HUES48 (cell line): ENCODE data around the gene MAP1LC3A.
"Not testable (repeated sequence)": the region's sequence is repeated elsewhere in the genome, so short reads cannot be mapped to it uniquely, and the experiment has no call there.

ENCODE experiments used
- H3K27ac ChIP-seq: one replicate; pipeline ENCODE4 v1.7.0; 2013; ENCODE audit warnings: low read depth, low read length, inconsistent platforms
- H3K27me3 ChIP-seq: 2 replicates; pipeline ENCODE4 v1.6.1; 2013; ENCODE audit warnings: mild to moderate bottlenecking, low read length; ENCODE audit not compliant: control insufficient read depth, insufficient read depth
- H3K36me3 ChIP-seq: 2 replicates; pipeline ENCODE4 v1.6.1; 2013; ENCODE audit warnings: low read length; ENCODE audit not compliant: control insufficient read depth, insufficient read depth
- H3K4me1 ChIP-seq: 2 replicates; pipeline ENCODE4 v1.6.1; 2013; ENCODE audit warnings: mild to moderate bottlenecking, low read length; ENCODE audit not compliant: control insufficient read depth, insufficient read depth
- H3K4me3 ChIP-seq: 2 replicates; pipeline ENCODE4 v1.5.1; 2013; ENCODE audit warnings: mild to moderate bottlenecking, low read depth, low read length
- H3K9ac ChIP-seq: 2 replicates; pipeline ENCODE4 v1.6.1; 2013; ENCODE audit warnings: mild to moderate bottlenecking, low read depth, low read length, moderate library complexity
- H3K9me3 ChIP-seq: 2 replicates; pipeline ENCODE4 v1.6.1; 2013; ENCODE audit warnings: low read length; ENCODE audit not compliant: control insufficient read depth, insufficient read depth

MAP1LC3A gene

DNA sequence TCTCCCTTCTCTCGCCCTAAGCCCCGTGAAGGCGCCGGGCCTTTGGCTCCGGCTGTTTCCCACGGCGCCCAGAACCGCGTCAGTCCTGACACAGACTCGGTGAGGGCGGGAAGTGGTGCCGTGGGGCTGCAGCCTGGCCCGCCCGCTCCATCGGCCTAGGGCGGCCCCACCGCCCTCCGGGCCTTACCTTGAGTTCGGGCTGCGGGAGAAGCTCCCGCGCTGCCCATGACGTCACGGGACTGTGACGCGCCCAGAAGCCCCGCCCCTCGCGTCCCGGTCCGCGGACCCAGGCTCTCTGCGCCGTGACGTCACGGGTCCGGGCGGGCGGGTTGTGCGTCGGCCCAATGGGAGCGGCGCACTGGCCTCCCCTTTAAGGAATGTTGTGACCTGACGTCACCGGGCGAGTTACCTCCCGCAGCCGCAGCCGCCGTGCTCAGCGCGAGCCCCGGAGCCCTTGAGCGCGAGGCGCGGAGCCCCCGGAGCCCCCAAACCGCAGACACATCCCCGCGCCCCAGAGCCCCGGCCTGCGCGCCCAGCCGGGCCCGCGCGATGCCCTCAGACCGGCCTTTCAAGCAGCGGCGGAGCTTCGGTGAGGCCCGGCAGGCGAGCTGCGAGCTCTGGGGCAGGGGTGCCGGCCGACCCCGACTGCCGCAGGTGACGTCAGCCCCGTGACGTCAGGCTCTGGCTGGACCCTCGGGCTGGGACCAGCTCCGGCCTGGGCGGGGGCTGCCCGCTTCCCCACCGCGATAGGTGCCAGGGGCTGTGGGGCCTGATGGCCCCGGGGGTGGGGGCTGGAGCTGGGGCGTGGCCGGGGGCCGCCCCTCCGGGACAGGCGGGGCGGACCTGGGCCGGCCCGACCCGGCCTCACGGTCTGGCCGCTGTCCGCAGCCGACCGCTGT lies at the start of gene MAP1LC3A:
TSS of gene MAP1LC3A (plus strand) at position 399 of the 899 bp plus-strand sequence. CDS start at position 550, 151 bp downstream.
- Histone ChIP-seq H3K27me3 (no peaks in the 10 kb centered on the region), H3K9me3 (no peaks in the 10 kb centered on the region), H3K4me1 (no peaks in the 10 kb centered on the region), H3K36me3 (no peaks in the 10 kb centered on the region), H3K4me3 (peak within 1 kb of the TSS; percentile 69), H3K9ac (peak within 1 kb of the TSS; percentile 62), H3K27ac (peak within 1 kb of the TSS; percentile 59)

DNA sequence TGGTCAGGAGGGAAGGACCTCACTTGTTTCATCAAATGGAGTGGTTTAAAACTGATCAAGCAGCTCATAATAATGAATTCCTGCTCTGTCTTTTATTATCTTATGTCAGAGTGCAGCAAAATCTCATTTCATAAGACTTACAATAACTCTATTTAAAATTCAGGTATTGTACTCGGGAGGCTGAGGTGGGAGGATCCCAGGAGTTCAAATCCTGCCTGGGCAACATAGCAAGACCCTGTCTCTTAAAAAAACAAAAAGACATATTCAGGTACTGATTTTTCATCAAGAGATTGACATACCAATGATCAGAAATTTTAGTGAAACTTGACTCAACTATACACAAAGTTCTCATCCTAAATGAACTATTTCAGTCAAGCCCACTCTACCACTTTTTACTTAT lies 47.9 kb upstream of the MAP1LC3A start:
- H3K27ac ChIP-seq = no peak overlapping the region
- H3K27me3 ChIP-seq = no peaks in the 10 kb centered on the region
- H3K4me3 ChIP-seq = no peak overlapping the region
- peaks cover 45% of the 10 kb centered on the region for H3K36me3 ChIP-seq
- H3K9me3 ChIP-seq = no peaks in the 10 kb centered on the region
- 0 out of 2 replicates have a peak, but pooled peaks cover 5% of the 10 kb centered on the region for H3K4me1 ChIP-seq
- H3K9ac ChIP-seq = no peak overlapping the region

DNA sequence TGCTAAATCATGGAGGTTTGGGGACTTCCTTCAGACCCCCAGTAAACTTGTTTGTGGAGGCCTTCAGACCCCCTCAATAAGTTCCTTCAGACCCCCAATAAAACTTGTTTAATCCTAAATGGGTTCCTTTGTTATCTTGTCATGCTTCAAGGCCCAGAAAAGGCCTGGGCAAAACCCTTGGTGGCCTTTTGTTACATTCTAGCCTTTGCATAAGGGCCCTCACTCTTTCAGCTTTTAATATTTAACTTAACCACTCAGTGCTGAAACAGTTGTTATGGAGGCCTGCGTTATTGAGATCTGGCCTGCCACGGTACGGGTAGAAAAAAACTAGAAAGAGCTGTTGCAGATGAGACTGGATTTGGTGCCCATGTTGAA lies 46.6 kb upstream of the MAP1LC3A start:
- no peaks in the 10 kb centered on the region for H3K27me3 ChIP-seq
- H3K36me3 ChIP-seq = peaks cover 34% of the 10 kb centered on the region
- H3K27ac ChIP-seq = no peak overlapping the region
- H3K4me3 ChIP-seq = no peak overlapping the region
- no peaks in the 10 kb centered on the region for H3K9me3 ChIP-seq
- no peak overlapping the region for H3K9ac ChIP-seq
- H3K4me1 ChIP-seq = 0 out of 2 replicates have a peak, but pooled peaks cover 5% of the 10 kb centered on the region

DNA sequence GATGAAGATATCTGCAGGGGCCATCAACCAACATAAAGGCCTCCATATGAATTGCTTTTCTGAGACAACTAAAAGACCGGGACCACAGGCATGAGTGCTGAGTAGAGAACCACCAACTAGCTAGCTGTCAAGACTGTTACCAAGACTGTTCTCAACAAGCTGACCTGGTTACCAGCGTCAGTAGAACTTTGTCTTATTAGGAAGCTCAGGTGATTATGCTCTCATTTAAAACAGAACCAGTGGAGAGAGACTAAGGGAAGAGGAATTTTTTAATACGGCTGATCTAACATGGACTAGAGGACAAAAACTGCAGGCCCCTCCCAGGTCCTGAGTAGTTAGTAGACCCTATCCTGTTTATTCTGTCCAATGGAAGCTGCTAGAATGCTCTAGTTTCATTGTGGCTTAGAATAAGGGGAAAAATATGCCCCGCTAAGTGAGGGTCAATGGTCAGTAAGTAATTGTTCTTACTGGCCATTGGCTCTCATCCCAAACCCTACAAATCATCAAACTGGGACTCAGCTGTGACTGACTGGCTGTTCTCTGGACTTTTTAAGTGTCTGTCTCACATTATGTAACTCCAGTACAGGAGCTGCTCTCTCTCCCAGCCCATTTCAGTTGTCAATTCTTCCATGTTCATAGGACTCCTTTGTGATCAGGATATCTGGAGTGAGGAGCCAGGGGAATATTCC lies 46.1 kb upstream of the MAP1LC3A start:
- H3K4me3 ChIP-seq = no peak overlapping the region
- H3K36me3 ChIP-seq = peaks cover 31% of the 10 kb centered on the region
- H3K9ac ChIP-seq = no peak overlapping the region
- no peak overlapping the region for H3K27ac ChIP-seq
- no peaks in the 10 kb centered on the region for H3K27me3 ChIP-seq
- H3K4me1 ChIP-seq = 0 out of 2 replicates have a peak, but pooled peaks cover 5% of the 10 kb centered on the region
- H3K9me3 ChIP-seq = no peaks in the 10 kb centered on the region

DNA sequence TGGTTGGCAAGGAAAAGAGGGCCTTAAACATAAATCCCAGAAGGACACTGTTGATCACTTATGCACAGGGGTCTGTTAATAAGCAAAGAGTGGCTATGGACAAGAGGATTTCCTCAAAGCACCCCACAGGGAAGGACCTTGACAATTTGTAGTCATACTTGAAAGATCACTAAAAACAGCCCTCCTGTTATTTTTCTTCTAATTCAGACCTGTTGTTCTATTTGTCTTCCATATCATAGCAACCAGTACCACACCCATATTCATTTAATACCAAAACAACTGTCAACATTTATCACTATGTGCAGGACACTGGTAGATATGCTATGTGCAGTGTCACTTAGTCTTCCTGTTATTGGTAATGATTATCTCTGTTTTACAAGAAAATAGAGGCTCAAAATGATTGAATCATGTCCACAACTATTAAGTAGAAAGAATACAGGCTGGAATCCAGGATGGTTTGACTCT lies 45.5 kb upstream of the MAP1LC3A start:
- Histone ChIP-seq H3K36me3 (peaks cover 25% of the 10 kb centered on the region), H3K27me3 (no peaks in the 10 kb centered on the region), H3K4me1 (0 out of 2 replicates have a peak, but pooled peaks cover 5% of the 10 kb centered on the region), H3K9me3 (no peaks in the 10 kb centered on the region), H3K27ac (no peak overlapping the region), H3K9ac (no peak overlapping the region), H3K4me3 (no peak overlapping the region)

DNA sequence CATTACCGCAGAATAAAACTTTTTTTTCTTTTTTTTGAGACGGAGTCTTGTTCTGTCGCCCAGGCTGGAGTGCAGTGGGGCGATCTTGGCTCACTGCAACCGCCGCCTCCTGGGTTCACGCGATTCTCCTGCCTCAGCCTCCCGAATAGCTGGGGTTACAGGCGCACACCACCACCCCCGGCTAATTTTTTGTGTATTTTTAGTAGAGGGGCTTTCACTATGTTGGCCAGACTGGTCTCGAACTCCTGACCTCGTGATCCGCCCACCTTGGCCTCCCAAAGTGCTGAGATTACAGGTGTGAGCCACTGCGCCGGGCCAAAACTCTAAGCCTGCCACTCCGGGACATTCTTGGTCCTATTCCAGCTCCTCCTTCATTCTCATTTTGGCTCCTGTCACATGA lies 44.5 kb upstream of the MAP1LC3A start:
- H3K36me3 ChIP-seq = peaks cover 16% of the 10 kb centered on the region
- not testable (repeated sequence) for H3K9me3 ChIP-seq, H3K9ac ChIP-seq, H3K27me3 ChIP-seq, H3K27ac ChIP-seq, H3K4me3 ChIP-seq, H3K4me1 ChIP-seq

DNA sequence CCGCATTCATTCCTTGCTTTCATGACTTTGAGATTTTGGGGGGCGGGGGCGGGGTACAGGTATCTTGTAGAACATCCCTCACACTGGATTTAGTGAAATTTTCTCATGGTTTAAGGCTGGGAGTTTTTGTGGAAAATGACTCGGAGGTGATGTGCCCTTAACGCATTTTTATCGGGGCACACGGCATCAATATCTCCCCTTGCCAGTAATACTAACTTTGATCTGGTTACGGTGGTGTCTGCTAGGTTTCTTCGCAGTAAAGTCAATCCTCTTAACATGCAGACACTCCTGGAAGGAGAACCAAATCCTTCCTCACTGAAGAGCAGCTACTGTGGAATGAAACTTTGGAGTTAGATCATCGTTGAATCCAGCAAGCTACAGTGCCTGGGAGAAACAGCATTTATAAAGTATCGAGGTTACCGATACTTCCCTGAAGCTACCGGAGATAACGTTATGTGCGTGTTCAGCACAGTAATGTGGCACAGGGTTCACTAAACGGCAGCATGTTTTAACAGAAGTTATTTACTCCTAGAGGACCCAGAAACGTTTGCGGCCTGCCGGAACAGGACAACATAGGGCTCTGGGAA lies 43.5 kb upstream of the MAP1LC3A start:
- Histone ChIP-seq H3K9ac (no peak overlapping the region), H3K4me3 (peak overlapping the region; percentile 95), H3K27ac (peak overlapping the region; percentile 91)

DNA sequence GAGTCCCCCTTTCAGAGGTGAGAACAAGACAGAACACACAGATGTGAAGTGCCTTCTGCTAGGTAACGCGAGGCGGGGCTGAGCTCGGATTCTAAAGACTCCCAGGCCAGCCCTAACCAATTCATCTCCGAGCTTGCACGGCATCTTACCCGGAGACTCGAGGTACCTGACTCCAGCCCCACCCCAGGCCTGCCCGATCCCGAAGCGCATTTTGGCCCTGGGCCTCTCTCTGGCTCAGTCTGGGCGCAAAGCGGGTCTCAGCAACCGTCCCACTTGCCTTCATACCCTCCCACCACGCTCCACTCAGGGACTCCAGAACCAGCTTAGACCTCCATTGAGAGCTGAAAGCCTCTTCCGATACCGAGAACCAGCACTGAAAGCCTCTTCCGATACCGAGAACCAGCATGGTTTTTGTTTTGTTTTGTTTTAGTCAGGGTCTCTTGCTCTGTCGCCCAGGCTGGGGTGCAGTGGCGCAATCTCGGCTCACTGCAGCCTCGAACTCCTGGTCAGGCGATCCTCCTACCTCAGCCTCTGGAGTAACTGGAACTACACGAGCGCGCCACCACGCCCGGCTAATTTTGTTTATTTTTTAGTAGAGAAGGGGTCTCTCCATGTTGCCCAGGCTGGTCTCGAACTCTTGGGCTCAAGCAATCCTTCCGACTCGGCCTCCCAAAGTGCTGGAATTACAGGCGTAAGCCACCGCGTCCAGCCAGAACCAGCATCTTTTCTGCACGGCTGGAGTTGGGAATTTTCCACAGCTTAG lies 42.9 kb upstream of the MAP1LC3A start:
- H3K36me3 ChIP-seq = peaks cover 16% of the 10 kb centered on the region; the same call in 1 of the 2 replicates
- H3K27me3 ChIP-seq = no peaks in the 10 kb centered on the region
- 0 out of 2 replicates have a peak, but pooled peaks cover 5% of the 10 kb centered on the region for H3K4me1 ChIP-seq
- peak overlapping the region; percentile 91 for H3K27ac ChIP-seq
- no peaks in the 10 kb centered on the region for H3K9me3 ChIP-seq
- peak overlapping the region; percentile 95 for H3K4me3 ChIP-seq
- H3K9ac ChIP-seq = peak overlapping the region; percentile 81

More for the DNA sequence above, 43.5 kb upstream of the MAP1LC3A start:
- Histone ChIP-seq H3K36me3 (peaks cover 16% of the 10 kb centered on the region; the same call in 1 of the 2 replicates), H3K4me1 (0 out of 2 replicates have a peak, but pooled peaks cover 5% of the 10 kb centered on the region), H3K9me3 (no peaks in the 10 kb centered on the region), H3K27me3 (no peaks in the 10 kb centered on the region)

DNA sequence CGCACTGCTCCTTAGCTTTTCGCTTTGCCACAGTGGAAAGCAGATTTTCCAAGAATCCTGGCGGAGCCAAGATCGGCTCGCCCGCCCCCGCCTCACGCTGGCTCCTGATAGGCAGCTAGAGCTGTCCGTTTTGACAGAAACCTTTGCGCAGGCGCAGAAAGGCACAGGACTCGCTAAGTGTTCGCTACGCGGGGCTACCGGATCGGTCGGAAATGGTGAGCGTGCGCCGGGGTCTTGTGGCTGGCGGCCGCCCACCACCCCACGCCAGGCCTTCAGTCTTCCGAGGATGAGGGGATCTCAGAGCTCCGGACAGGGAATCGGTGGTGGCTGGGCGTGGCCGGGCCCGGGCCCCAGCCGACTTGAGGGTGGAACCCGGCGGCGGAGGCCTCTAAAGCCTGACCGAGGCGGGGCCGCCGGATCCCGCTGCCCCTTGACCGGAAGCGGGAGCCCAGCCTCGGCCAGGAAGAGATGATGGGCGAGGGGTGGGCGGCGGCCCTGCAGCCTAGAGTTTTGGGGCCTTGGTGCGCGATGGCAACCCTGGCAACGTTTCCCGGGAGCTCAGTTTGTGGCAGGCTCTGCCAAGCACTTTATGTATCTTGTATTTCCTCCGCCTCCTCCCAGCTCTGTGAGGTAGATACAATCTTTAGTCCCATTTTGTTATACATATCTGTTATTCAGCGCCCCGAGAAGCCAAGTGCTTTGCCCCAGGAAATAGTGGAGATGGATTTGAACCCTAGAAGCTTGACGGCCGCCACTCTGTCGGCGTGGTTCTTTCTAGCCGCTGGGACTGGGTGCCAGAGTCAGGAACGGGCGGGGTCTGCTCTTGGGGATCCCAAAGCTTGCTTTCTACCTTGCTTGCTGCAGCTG lies 42.0 kb upstream of the MAP1LC3A start, which contains the start of gene DYNLRB1:
TSS of gene DYNLRB1 (plus strand) at position 176 of the 867 bp plus-strand sequence. CDS start at position 213, 37 bp downstream.
- H3K9ac ChIP-seq = peak within 1 kb of the TSS; percentile 81
- no peaks in the 10 kb centered on the region for H3K9me3 ChIP-seq
- peak within 1 kb of the TSS; percentile 95 for H3K4me3 ChIP-seq
- H3K36me3 ChIP-seq = 0 out of 2 replicates have a peak, but pooled peaks cover 14% of the 10 kb centered on the region
- no peaks in the 10 kb centered on the region for H3K27me3 ChIP-seq
- H3K27ac ChIP-seq = peak within 1 kb of the TSS; percentile 91
- H3K4me1 ChIP-seq = 0 out of 2 replicates have a peak, but pooled peaks cover 5% of the 10 kb centered on the region
